GM19238 (cell line): ENCODE data around the gene TGFB1I1.
"Not testable (repeated sequence)": the region's sequence is repeated elsewhere in the genome, so short reads cannot be mapped to it uniquely, and the experiment has no call there.

ENCODE experiments used
- DNase-seq: peaks from one replicate; pipeline ENCODE4 v3.0.0; 2011; ENCODE audit warnings: low spot score; ENCODE audit not compliant: insufficient read length

The TGFB1I1 gene

DNA sequence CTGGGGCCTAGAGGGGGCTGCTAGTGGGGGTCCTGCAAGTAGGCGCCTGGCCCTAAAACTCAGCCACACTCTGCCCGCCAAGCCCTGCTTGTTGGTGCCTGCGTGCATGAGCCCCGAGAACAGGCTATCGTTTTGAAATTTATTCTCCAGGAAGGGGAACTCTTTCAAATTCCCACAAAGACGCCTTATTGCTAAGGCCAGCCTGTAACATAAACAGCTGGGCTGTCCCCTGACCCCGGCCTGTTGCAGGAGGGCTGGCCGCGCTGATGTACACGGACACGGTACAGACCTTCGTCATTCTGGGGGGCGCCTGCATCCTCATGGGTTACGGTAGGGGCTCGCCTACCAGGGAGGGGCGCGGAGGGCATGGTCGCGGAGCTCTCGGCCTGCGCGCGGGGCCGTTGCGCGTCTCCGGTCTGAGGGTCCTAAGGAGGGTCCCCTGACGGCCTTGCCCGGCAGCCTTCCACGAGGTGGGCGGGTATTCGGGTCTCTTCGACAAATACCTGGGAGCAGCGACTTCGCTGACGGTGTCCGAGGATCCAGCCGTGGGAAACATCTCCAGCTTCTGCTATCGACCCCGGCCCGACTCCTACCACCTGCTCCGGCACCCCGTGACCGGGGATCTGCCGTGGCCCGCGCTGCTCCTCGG lies 15.2 kb downstream of the TGFB1I1 start:
- DNase-seq, result no peak

DNA sequence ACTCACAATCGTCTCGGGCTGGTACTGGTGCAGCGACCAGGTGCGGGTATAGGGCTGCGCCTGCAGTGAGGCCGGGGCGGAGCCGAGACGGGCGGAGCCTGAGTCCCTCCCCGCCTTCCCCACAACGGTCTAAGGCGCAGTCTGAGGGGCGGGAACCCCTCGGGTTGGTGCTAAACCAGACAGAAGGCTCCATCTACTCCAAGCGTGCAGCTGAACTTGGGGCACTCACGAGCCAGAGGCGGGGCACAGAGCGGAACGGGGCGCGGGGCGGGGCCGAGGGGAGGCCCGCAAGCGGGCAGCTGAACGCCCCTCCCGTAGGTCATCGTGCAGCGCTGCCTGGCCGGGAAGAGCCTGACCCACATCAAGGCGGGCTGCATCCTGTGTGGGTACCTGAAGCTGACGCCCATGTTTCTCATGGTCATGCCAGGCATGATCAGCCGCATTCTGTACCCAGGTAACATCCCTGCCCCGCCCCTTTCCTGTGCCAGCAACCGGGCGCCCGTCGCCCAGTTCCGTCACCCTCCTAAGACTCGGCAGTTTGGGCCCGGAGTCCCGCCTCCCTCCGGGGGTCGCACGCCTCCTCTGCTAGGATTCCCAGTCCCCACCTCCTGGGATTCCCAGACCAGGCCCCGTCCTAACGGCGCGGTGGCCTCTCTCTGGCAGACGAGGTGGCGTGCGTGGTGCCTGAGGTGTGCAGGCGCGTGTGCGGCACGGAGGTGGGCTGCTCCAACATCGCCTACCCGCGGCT lies 15.9 kb downstream of the TGFB1I1 start:
- peak; percentile 76 for DNase-seq

DNA sequence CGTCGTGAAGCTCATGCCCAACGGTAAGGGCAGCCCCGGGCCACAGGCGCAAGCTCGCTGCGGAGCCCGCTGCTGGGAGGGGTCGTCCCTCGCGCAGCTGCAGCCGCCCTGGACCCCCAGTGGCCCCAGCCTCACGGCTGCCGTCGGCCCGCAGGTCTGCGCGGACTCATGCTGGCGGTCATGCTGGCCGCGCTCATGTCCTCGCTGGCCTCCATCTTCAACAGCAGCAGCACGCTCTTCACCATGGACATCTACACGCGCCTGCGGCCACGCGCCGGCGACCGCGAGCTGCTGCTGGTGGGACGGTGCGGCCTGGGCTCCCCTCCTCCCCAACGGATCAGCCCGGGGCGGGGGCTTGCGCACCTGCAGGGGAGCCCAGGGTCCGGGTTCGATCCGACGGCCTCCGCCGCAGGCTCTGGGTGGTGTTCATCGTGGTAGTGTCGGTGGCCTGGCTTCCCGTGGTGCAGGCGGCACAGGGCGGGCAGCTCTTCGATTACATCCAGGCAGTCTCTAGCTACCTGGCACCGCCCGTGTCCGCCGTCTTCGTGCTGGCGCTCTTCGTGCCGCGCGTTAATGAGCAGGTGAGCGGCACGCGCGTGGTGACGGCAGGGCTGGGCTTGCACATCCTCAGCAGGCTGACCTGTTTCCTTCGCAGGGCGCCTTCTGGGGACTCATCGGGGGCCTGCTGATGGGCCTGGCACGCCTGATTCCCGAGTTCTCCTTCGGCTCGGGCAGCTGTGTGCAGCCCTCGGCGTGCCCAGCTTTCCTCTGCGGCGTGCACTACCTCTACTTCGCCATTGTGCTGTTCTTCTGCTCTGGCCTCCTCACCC lies 16.7 kb downstream of the TGFB1I1 start:
- no peak for DNase-seq

DNA sequence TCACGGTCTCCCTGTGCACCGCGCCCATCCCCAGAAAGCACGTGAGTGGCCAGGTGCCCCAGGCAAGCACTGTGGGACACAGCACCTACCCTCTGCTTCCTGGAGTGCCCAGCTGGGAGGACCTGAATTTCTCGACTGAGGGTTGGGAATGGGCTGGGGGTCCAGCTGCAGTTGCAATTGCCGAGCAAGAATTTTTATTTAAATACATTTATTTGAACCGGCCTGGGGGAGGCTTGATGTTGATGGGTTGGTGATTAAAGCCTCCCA lies 17.3 kb downstream of the TGFB1I1 start:
- no peak for DNase-seq

- no peak for DNase-seq
Measured at GRCh38 chr16:31489616-31490584, 17.9 kb downstream of the TGFB1I1 start.

- DNase-seq, result no peak
Measured at GRCh38 chr16:31491778-31492418, 19.9 kb downstream of the TGFB1I1 start.

- DNase-seq, result no peak
Measured at GRCh38 chr16:31493506-31494125, 21.7 kb downstream of the TGFB1I1 start.

- no peak for DNase-seq
Measured at GRCh38 chr16:31496670-31497069, 24.7 kb downstream of the TGFB1I1 start.

DNA sequence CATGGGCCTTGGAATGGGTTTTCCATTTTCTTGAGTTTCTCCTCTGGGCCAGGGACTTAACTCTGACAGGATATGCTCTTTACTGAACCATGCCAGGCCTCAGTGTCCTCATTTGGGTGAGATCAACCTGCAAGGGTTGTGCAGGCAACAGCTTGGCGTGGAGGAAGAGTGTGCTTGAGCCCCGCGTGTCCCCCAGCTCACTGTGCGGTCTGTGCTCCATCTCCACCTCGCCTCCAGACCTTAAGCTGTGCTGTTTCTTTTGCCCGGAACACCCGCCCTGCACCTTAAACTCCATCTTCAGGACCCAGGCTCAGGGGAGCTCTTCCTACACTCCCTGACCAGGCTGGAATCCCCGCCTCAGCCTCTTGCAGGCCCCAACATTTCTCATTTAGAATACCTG lies 26.5 kb downstream of the TGFB1I1 start:
- no peak for DNase-seq

GRCh38 chr16:31499928-31500327 lies 28.0 kb downstream of the TGFB1I1 start:
- no peak for DNase-seq

GRCh38 chr16:31501226-31501965 lies 29.4 kb downstream of the TGFB1I1 start:
- no peak for DNase-seq

- DNase-seq, result no peak
Measured at GRCh38 chr16:31501966-31502348, 30.0 kb downstream of the TGFB1I1 start.

DNA sequence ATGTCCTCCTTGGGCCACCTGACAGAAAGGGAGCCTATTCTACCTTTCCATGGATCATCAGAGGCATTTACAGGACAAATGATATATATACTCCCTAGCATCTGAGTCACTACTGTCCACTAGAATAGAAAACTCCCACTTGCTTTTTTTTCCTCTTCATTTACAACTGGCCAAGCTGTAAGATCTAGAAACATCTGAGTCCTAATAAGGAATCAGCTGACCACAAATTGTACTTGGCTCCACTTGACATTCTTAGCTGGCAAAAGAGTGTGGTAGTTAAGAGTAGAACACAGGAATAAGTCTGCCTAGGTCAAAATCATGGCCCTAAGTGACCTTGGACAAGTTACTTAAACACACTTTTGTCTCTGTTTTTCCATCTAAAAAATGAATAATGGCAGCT lies 31.0 kb downstream of the TGFB1I1 start:
- no peak for DNase-seq

DNA sequence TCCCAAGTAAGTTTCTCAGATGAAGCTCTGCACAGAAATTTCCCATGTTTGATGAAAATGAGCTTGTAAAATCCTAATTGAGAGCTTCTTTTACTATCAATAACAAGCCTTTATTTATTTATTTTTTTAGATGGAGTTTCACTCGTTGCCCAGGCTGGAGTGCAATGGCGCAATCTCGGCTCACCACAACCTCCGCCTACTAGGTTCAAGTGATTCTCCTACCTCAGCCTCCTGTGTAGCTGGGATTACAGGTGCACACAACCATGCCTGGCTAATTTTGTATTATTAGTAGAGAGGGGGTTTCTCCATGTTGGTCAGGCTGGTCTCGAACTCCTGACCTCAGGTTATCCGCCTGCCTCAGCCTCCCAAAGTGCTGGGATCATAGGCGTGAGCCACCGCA lies 31.6 kb downstream of the TGFB1I1 start:
- not testable (repeated sequence) for DNase-seq

DNA sequence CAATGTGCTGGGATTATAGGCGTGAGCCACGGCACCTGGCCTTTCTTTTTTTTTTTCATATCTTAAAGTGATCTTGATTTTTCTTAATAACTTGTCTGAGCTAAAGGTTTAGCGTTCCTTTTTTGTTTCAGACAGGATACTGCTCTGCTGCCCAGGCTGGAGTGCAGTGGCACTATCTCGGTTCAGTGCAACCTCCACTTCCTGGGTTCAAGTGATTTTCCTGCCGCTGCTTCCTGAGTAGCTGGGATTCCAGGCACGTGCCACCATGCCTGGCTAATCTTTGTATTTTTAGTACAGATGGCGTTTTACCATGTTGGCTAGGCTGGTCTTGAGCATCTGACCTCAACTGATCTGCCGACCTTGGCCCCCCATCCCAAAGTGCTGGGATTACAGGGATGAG lies 32.2 kb downstream of the TGFB1I1 start:
- no peak for DNase-seq

DNA sequence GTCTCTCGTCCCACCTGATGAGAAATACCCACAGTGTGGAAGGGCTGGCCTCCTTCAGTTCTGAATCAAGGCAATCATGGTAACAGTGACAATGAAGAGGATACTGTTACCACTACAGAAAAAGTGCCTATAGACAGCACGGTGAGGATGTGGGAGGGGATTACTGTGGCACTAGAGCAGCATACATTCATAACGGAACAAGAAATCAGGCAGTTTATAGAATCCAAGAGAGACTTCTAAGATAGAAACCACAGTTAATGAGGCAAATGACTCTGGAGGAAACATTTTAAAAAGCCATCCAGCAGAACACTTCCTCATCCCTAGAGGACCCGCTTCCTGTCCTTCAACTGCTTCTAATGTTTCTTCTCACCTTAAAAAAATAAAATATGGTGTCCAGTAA lies 33.5 kb downstream of the TGFB1I1 start:
- DNase-seq, result no peak

GRCh38 chr16:31507617-31507928 lies 35.6 kb downstream of the TGFB1I1 start:
- no peak for DNase-seq

- DNase-seq, result peak; percentile 74
Measured at GRCh38 chr16:31507929-31508705, 36.2 kb downstream of the TGFB1I1 start, which contains the start of gene RUSF1. TSS of gene RUSF1 (minus strand) at chr16:31508391. CDS start at chr16:31508373, 18 bp downstream.

- DNase-seq, result no peak
Measured at GRCh38 chr16:31508706-31509195, 36.8 kb downstream of the TGFB1I1 start.
